ENCODE data around the gene SDC1.

DNA sequence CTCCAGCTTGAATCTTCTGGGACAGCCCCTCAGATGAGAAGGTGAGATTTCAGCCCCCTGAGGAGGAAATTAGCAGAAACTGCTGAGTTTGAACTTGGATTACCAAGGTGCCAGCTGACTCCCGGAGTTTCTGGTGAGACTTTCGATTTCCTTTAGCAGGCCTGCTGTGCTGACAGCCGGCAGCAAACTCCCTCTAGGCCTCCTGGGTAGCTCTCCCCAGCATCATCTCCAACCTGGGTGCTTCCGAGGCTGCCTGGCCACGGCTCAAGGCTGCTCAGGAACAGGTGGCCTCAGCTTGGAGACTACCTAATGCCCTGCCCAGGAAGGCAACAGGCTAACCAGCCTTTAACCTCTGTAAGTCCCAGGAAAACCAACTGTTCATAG is 16.5 kb downstream of the SDC1 start:
- TF ChIP-seq, protein P1, sequence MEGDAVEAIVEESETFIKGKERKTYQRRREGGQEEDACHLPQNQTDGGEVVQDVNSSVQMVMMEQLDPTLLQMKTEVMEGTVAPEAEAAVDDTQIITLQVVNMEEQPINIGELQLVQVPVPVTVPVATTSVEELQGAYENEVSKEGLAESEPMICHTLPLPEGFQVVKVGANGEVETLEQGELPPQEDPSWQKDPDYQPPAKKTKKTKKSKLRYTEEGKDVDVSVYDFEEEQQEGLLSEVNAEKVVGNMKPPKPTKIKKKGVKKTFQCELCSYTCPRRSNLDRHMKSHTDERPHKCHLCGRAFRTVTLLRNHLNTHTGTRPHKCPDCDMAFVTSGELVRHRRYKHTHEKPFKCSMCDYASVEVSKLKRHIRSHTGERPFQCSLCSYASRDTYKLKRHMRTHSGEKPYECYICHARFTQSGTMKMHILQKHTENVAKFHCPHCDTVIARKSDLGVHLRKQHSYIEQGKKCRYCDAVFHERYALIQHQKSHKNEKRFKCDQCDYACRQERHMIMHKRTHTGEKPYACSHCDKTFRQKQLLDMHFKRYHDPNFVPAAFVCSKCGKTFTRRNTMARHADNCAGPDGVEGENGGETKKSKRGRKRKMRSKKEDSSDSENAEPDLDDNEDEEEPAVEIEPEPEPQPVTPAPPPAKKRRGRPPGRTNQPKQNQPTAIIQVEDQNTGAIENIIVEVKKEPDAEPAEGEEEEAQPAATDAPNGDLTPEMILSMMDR (IDR thresholded peaks at IDR 0.05; ENCODE audit: borderline replicate concordance, extremely low read depth, low read length, poor library complexity, severe bottlenecking): no peak
- no peak for TF ChIP-seq EZH2 (IDR thresholded peaks at IDR 0.05; ENCODE audit: borderline replicate concordance, low read depth, low read length, severe bottlenecking)
